Measurements from ENCODE around the gene NMT2.
A peak's percentile ranks its signal among the peaks of the same experiment; 100 is the strongest.

NMT2 gene

DNA sequence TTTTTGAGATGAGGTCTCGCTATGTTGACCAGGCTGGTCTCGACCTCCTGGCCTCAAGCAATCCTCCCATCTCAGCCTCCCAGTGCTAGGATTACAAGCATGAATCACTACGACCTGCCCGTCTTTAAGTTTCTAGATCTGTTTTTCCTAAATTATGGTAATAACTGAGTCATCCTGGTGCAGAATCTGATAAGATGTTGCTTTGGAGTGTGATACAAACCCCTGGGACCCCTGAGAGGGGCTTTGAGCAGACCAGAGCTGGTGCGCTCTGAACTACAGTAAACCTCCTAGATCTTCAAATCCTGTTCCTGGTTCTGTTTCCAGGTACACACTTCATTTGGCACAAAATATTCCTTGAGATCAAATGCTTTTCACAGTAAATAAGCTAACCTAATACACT lies 37.2 kb downstream of the NMT2 start:
- no peak for DNase-seq (ENCODE audit: low read depth)
- TF ChIP-seq CTCF (conservative IDR thresholded peaks at IDR 0.05; ENCODE audit: control insufficient read depth, insufficient read depth, low read depth, low read length), result no peak
- H3K4me3 ChIP-seq (ENCODE audit: control insufficient read depth, low read depth, low read length), result no peak overlapping the region

DNA sequence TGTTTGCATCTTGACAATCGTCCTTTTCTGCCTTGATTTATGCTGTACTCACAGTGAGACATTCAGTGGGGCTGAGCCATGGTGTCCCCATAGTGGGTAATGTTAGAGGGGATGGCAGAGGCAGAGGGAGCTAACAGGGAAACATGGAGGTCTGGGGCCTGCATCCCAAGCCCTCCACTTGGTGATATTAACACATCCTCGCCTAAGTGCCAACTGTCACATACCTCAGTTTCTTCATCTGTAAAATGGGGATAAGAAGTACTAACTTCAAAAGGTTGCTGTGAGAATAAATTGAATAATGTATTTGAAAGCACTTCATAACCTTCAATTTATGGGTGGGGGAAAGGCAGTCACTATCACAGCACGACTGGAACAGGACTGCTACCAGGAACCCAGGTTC lies 43.6 kb downstream of the NMT2 start:
- TF ChIP-seq CTCF (conservative IDR thresholded peaks at IDR 0.05; ENCODE audit: control insufficient read depth, insufficient read depth, low read depth, low read length), result no peak
- no peak overlapping the region for H3K4me3 ChIP-seq (ENCODE audit: control insufficient read depth, low read depth, low read length)
- no peak for DNase-seq (ENCODE audit: low read depth)

- TF ChIP-seq CTCF (conservative IDR thresholded peaks at IDR 0.05; ENCODE audit: control insufficient read depth, insufficient read depth, low read depth, low read length), result no peak
- DNase-seq (ENCODE audit: low read depth), result no peak
- no peak overlapping the region for H3K4me3 ChIP-seq (ENCODE audit: control insufficient read depth, low read depth, low read length)
Measured at GRCh38 chr10:15124190-15124589, 44.3 kb downstream of the NMT2 start.

- no peak overlapping the region for H3K4me3 ChIP-seq (ENCODE audit: control insufficient read depth, low read depth, low read length)
- peak; percentile 80 for DNase-seq (ENCODE audit: low read depth)
- no peak for TF ChIP-seq CTCF (conservative IDR thresholded peaks at IDR 0.05; ENCODE audit: control insufficient read depth, insufficient read depth, low read depth, low read length)
Measured at GRCh38 chr10:15123749-15124184, 44.7 kb downstream of the NMT2 start.

DNA sequence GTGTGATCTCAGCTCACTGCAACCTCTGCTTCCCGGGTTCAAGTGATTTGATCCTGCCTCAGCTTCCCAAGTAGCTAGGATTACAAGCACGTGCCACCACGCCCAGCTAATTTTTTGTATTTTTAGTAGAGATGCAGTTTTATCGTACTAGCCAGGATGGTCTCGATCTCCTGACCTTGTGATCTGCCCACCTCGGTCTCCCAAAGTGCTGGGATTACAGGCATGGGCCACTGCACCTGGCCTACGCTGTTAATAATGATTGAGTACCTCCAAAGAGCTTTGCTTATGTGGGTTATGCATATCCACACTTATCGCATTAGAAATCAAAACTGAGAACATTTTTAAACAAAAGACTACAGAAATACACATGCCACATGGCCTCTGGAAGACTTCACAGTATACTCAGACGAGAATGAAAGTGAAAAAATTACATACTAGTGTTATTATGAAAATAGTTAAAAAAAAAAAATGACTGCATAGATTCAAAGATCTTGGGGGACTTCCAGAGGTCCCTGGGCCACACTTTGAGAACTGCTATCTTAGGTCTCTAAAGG lies 45.9 kb downstream of the NMT2 start:
- H3K4me3 ChIP-seq (ENCODE audit: control insufficient read depth, low read depth, low read length), result no peak overlapping the region
- no peak for DNase-seq (ENCODE audit: low read depth)
- TF ChIP-seq CTCF (conservative IDR thresholded peaks at IDR 0.05; ENCODE audit: control insufficient read depth, insufficient read depth, low read depth, low read length), result no peak

DNA sequence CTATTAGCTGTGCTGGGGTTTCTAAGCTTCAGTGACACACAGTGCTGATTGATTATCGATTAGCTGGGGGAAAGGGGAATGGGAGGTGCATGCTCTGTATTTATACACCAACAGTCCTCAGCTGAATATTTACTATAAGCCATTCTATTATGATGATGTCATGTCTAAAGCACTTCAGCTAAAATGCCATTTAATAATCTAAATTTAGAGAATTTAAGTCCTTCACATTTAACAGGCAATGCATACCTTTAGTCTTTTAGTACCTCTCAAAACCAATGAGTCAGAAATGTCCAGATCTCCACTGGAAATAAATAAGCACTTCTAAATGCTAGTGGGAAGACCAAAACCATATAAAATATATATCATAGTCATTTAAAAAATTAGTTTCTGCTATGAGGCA lies 46.8 kb downstream of the NMT2 start:
- no peak overlapping the region for H3K4me3 ChIP-seq (ENCODE audit: control insufficient read depth, low read depth, low read length)
- DNase-seq (ENCODE audit: low read depth), result no peak
- TF ChIP-seq CTCF (conservative IDR thresholded peaks at IDR 0.05; ENCODE audit: control insufficient read depth, insufficient read depth, low read depth, low read length), result no peak

DNA sequence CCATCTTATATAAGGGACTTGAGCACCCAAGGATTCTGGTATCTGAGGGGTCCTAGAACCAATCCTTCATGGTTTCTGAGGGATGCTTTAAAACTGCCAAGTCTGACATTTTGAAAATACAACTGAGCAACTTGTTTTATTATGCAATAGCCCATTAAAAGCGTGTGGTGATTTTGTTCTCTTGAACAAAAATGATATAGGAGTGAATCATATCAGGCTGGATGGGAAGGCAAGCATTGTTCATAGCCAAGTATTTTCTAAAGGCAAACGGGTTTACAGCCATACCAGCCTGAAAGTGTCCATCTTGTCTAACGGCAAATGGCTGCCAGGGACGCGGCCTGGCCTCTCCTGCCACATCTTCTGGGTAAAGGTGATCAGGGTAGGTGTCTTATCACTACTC lies 48.0 kb downstream of the NMT2 start:
- peak; percentile 81 for DNase-seq (ENCODE audit: low read depth)
- TF ChIP-seq CTCF (conservative IDR thresholded peaks at IDR 0.05; ENCODE audit: control insufficient read depth, insufficient read depth, low read depth, low read length), result no peak
- no peak overlapping the region for H3K4me3 ChIP-seq (ENCODE audit: control insufficient read depth, low read depth, low read length)
